ENCODE data around the gene DNM3.

DNA sequence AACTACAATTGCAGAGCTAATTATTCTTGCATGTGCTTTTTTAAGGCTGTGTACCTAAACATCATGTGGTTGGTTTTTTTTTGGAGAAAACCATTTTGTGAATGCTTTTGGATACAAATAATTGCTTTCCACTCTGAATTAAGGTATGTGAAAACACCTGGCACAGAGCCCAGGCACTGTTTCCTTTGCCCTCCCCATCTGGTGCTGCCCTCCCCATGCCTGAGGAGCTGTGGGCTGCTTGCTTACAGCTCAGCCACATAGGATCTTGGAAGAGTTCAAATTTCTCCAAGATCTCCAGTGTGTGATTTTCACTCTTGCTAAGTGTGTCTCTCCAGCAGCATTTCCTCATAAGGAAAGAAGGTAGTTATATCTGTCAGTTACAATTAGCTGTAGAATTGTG lies 27.8 kb downstream of the DNM3 start:
- TF ChIP-seq, protein P1, sequence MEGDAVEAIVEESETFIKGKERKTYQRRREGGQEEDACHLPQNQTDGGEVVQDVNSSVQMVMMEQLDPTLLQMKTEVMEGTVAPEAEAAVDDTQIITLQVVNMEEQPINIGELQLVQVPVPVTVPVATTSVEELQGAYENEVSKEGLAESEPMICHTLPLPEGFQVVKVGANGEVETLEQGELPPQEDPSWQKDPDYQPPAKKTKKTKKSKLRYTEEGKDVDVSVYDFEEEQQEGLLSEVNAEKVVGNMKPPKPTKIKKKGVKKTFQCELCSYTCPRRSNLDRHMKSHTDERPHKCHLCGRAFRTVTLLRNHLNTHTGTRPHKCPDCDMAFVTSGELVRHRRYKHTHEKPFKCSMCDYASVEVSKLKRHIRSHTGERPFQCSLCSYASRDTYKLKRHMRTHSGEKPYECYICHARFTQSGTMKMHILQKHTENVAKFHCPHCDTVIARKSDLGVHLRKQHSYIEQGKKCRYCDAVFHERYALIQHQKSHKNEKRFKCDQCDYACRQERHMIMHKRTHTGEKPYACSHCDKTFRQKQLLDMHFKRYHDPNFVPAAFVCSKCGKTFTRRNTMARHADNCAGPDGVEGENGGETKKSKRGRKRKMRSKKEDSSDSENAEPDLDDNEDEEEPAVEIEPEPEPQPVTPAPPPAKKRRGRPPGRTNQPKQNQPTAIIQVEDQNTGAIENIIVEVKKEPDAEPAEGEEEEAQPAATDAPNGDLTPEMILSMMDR (IDR thresholded peaks at IDR 0.05), result no peak
- TF ChIP-seq POLR2A (IDR thresholded peaks at IDR 0.05), result no peak

Measured in adrenal gland (tissue), 5 donors.